NCI-H1436 (cell line): Measurements from ENCODE around the gene RB1.
"Not testable (repeated sequence)": the region's sequence is repeated elsewhere in the genome, so short reads cannot be mapped to it uniquely, and the experiment has no call there.

ENCODE experiments used
- DNase-seq: peaks from one replicate; lab custom pipeline; 2025; lab: John Stamatoyannopoulos, UW

Gene RB1

GRCh38 chr13:48410199-48410598 is 106.6 kb downstream of the RB1 start:
- no peak for DNase-seq

GRCh38 chr13:48411147-48411794 is 107.7 kb downstream of the RB1 start:
- no peak for DNase-seq

- DNase-seq = no peak
Measured at GRCh38 chr13:48411841-48412531, 108.4 kb downstream of the RB1 start.

- DNase-seq = no peak
Measured at GRCh38 chr13:48412881-48413351, 109.4 kb downstream of the RB1 start, which contains the start of gene LPAR6. LPAR6 (minus strand) TSS chr13:48413113; CDS start chr13:48412423, 690 bp downstream.

- no peak for DNase-seq
Measured at GRCh38 chr13:48414501-48414900, 111.0 kb downstream of the RB1 start.

GRCh38 chr13:48415516-48415915 is 112.0 kb downstream of the RB1 start:
- DNase-seq = no peak

- DNase-seq = not testable (repeated sequence)
Measured at GRCh38 chr13:48422003-48422402, 118.5 kb downstream of the RB1 start.

GRCh38 chr13:48424212-48424611 is 120.7 kb downstream of the RB1 start:
- no peak for DNase-seq

- no peak for DNase-seq
Measured at GRCh38 chr13:48426052-48426451, 122.5 kb downstream of the RB1 start.

GRCh38 chr13:48426755-48427298 is 123.3 kb downstream of the RB1 start:
- DNase-seq = not testable (repeated sequence)

- no peak for DNase-seq
Measured at GRCh38 chr13:48429036-48429435, 125.5 kb downstream of the RB1 start.

GRCh38 chr13:48429886-48430285 is 126.3 kb downstream of the RB1 start:
- no peak for DNase-seq

- no peak for DNase-seq
Measured at GRCh38 chr13:48431431-48431830, 127.9 kb downstream of the RB1 start.

- DNase-seq = no peak
Measured at GRCh38 chr13:48431987-48432615, 128.6 kb downstream of the RB1 start.

- no peak for DNase-seq
Measured at GRCh38 chr13:48434200-48434599, 130.6 kb downstream of the RB1 start.

GRCh38 chr13:48436661-48437288 is 133.2 kb downstream of the RB1 start:
- DNase-seq = no peak

- DNase-seq = no peak
Measured at GRCh38 chr13:48437371-48437770, 133.8 kb downstream of the RB1 start.

GRCh38 chr13:48443442-48444208 is 140.1 kb downstream of the RB1 start:
- no peak for DNase-seq

GRCh38 chr13:48446464-48446863 is 142.9 kb downstream of the RB1 start:
- no peak for DNase-seq

GRCh38 chr13:48448285-48448958 is 144.9 kb downstream of the RB1 start:
- DNase-seq = no peak
